ENCODE measurements around the gene ZNF432.

Gene ZNF432

GRCh38 chr19:52007806-52008557, 40.7 kb downstream of the ZNF432 start, which contains the start of gene ZNF615:
TSS of gene ZNF615 (minus strand) at chr19:52008211. CDS start at chr19:52003711, 4,500 bp downstream.
- peak; percentile 82 for DNase-seq

DNA sequence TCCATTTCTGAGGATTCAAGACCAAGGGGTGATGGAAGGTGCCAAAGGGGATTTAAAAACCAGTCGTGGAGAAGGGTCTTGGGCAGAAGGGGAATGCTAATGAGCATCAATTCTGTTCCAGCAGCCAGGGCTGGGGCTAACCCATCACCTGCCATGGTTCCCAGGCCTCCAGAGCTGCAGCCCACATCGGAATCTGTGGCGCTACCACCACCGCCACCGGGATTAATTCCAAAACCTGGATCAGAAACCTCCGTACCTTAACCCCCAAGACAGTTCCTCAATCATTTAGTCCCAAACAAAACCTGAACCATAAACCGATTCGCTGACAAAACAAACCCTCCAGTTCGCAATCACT, 41.2 kb downstream of the ZNF432 start:
- DNase-seq, result no peak

- no peak for DNase-seq
Measured at GRCh38 chr19:51994048-51994644, 54.5 kb downstream of the ZNF432 start.

DNA sequence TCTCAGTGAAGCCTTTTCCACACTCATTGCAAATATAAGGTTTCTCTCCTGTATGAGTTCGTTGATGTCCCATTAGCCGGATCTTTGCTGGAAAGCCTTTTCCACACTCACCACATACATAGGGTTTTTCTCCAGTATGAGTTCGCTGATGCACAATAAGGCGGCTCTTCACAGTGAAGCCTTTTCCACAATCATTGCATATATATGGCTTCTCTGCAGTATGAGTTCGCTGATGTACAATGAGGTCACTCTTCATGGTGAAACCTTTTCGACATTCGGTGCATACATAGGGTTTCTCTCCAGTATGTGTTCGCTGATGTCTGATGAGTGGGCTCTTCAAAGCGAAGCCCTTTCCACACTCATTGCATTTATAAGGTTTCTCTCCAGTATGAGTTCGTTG, 55.2 kb downstream of the ZNF432 start:
- no peak for DNase-seq

DNA sequence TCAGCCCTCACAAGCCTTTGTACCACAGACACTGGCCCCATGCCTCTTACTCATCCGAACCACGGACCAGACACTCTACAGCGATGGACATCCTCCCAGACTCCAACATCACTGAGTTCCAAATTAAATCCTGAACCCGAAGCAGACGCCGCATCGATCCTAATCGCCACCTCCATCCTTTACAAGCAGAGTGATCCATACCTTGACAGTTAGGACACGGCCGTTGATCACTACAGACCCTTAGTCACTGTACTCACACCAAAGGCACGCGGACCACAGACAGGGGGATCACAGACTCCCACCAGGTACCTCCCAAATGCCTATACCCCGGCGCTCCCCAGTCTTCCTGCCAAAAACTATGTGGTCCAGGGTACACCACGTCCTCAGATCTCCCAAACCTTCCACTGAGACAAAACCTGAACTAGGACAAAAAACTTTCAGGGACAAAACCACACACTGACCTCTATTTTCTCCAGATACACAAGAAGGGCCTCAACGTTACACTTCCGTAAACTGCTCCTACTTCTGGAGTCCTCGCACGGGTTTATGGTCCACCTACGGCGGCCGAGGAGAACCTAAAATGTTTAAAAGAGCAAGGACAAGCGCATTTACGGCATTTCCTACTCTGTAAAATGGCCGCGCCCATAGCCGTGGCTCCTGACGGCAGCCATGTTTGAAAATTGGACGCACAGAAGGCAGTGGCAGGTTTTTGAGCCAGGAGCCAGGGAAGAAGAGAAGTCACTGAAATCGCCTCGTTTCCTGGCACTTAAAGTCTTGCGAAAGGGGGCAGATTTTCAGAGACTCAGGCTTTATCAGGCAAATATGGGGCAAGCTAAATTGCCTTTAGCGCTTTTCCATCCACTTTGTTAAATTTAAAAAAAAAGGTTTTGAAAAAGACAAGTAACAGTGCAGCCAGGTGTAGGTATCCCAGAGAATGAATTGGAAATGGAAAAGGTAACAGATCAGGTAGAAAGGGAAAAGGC, 62.0 kb downstream of the ZNF432 start, which contains the start of gene ZNF350:
ZNF350 (minus strand) TSS at position 532 of the 983 bp plus-strand sequence. CDS start 12,480 bp downstream, outside the sequence.
- peak; percentile 90 for DNase-seq

GRCh38 chr19:51983361-51983760, 65.3 kb downstream of the ZNF432 start:
- DNase-seq, result no peak

All from effector CD4-positive, alpha-beta T cell (primary cell).